ENCODE data around the gene PTPN6. TPM values are rescaled to one million over a fixed set of nuclear protein-coding genes. Genes with fewer than 3 reads are reported as not detected.

Gene PTPN6
- total RNA-seq, 8 experiments from 2014 or later = 0.22 to 2.4 (median 0.88) TPM

DNA sequence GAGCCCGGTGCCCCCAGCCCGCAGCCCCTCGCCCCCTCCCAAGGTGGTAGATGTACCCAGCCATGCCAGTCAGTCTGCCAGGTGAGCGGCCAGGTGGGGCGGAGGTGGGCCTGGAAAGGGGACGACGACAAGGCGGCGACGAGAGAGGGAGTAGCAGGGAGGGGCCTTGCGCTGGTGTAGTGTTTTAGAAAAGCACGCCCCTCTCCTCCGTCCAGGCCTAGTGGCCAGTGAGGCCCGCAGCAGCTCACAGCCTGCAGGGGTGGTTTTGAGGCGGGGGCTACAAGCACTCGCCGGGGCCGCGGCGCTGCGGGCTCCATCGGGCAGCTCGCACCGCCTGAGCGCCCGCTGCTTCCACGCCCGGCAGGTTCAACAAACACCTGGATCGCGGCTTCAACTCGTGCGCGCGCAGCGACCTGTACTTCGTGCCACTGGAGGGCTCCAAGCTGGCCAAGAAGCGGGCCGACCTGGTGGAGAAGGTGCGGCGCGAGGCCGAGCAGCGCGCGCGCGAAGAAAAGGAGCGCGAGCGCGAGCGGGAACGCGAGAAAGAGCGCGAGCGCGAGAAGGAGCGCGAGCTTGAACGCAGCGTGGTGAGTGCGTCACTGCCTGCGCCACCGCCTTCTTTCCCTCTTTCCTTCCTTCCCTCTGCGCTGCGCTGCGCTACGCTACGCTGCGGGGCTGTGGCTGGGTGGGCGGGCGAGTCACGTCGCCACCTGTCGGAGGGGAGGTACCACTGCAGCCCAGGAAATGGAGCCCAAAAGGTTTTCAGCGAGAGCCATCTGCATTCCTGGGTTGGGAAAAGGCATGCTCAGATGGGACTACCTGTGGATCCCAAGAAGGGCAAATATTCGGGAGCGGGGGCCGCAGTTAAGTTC lies 13.4 kb upstream of the PTPN6 start:
- ATAC-seq (replicated peaks in 6 of 8) = peak; percentile 92 to 97 (median 94)
- H3K27ac ChIP-seq = peak overlapping the region; percentile 92 to 97
- in situ Hi-C loops (cut with MboI; ENCODE audit: low pct_unique_long_range_greater_than_20kb in 2 of 9, low sequenced_read_pairs in 9 of 9, unreplicated experiment in 9 of 9) = loop anchor here in 2 of 9 experiments (25.0 kb wide), 1 partner anchor 175 kb away; the partner anchor contains the start of gene C1RL (in 2 of the 2)
- peaks cover 11 to 13% of the 10 kb centered on the region in 2 donors for H3K4me1 ChIP-seq (replicated peaks in 1 of 2)
- WGBS, 10 experiments = 0 to 10% (median 2%) methylated on average over 1 to 20 of the region's 80 CpGs; no CpG with 5 or more reads in 5 of the 10 experiments
- peak overlapping the region; percentile 39 to 65 (median 60) for H3K4me3 ChIP-seq

GRCh38 chr12:6938353-6939190 lies 12.6 kb upstream of the PTPN6 start:
- no peak for ATAC-seq (replicated peaks in 6 of 8)
- WGBS, 10 experiments = 70 to 100% (median 95%) methylated on average over 1 to 5 of the region's 32 CpGs; no CpG with 5 or more reads in 3 of the 10 experiments
- Histone ChIP-seq H3K4me3 (peak overlapping the region; percentile 39 to 65 (median 60)), H3K4me1 (replicated peaks in 1 of 2) (peaks cover 17 to 19% of the 10 kb centered on the region in 2 donors), H3K27ac (peak overlapping the region; percentile 20 to 97)
- in situ Hi-C loops (cut with MboI; ENCODE audit: low pct_unique_long_range_greater_than_20kb in 2 of 9, low sequenced_read_pairs in 9 of 9, unreplicated experiment in 9 of 9) = loop anchor here in 2 of 9 experiments (25.0 kb wide), 1 partner anchor 174 kb away; the partner anchor contains the start of gene C1RL (in 2 of the 2)

DNA sequence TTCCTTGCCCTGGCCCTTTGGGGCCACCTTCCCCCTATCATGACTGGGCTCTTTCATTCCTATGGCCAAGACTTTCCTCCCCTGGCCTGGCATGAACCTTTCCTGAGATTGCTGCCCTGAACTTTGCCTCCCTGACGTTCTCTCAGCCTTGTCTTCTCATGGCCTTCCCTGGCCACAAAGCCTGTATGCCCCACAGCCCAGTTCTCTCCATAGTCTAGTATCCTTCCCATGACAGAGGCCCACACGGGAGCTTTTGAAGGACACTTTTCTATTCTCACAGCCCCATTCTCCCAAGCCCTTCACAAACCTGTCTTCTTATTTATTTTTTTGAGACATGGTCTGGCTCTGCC lies 12.0 kb upstream of the PTPN6 start:
- H3K4me1 ChIP-seq (replicated peaks in 1 of 2) = peaks cover 17 to 19% of the 10 kb centered on the region in 2 donors
- no peak for ATAC-seq (replicated peaks in 6 of 8)
- peak overlapping the region in 1 of 2 donors; percentile 97 for H3K27ac ChIP-seq
- in situ Hi-C loops (cut with MboI; ENCODE audit: low pct_unique_long_range_greater_than_20kb in 2 of 9, low sequenced_read_pairs in 9 of 9, unreplicated experiment in 9 of 9) = loop anchor here in 2 of 9 experiments (25.0 kb wide), 1 partner anchor 173 kb away; the partner anchor contains the start of gene C1RL (in 2 of the 2)
- 0 to 100% (median 92%) methylated on average over 1 to 2 of the region's 2 CpGs; no CpG with 5 or more reads in 3 of the 10 experiments for WGBS, 10 experiments
- H3K4me3 ChIP-seq = no peak overlapping the region

DNA sequence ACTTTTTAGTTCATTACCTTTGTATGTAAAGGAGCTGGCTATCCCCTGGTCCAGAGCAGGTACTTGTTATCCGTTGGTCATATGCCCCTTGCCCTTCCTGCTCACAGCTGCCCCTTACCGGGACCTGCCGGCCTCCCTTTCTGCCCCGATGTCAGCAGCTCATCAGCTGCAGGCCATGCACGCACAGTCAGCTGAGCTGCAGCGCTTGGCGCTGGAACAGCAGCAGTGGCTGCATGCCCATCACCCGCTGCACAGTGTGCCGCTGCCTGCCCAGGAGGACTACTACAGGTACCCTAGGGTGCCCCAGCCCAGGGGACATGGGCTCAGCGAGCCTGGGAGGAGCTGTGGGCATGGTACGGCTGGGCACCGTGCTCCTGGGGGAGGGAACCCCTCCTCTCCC lies 9.9 kb upstream of the PTPN6 start:
- peaks cover 23 to 27% of the 10 kb centered on the region in 2 donors for H3K4me1 ChIP-seq (replicated peaks in 1 of 2)
- in situ Hi-C loops (cut with MboI; ENCODE audit: low pct_unique_long_range_greater_than_20kb in 2 of 9, low sequenced_read_pairs in 9 of 9, unreplicated experiment in 9 of 9) = loop anchor here in 2 of 9 experiments (25.0 kb wide), 1 partner anchor 171 kb away; the partner anchor contains the start of gene C1RL (in 2 of the 2)
- 85 to 97% (median 92%) methylated on average over 5 to 8 of the region's 12 CpGs; no CpG with 5 or more reads in 7 of the 10 experiments for WGBS, 10 experiments
- H3K4me3 ChIP-seq = no peak overlapping the region
- no peak overlapping the region for H3K27ac ChIP-seq
- ATAC-seq (replicated peaks in 6 of 8) = no peak

- Histone ChIP-seq H3K4me3 (no peak overlapping the region), H3K27ac (no peak overlapping the region), H3K4me1 (replicated peaks in 1 of 2) (peaks cover 23 to 26% of the 10 kb centered on the region in 2 donors)
- no peak for ATAC-seq (replicated peaks in 6 of 8)
- in situ Hi-C loops (cut with MboI; ENCODE audit: low pct_unique_long_range_greater_than_20kb in 2 of 9, low sequenced_read_pairs in 9 of 9, unreplicated experiment in 9 of 9) = loop anchor here in 2 of 9 experiments (25.0 kb wide), 1 partner anchor 171 kb away; the partner anchor contains the start of gene C1RL (in 2 of the 2)
- WGBS, 10 experiments = no CpG with 5 or more reads among the region's 12 CpGs
These were observed 9.4 kb upstream of the PTPN6 start for GRCh38 chr12:6941782-6942181.

- in situ Hi-C loops (cut with MboI; ENCODE audit: low pct_unique_long_range_greater_than_20kb in 2 of 9, low sequenced_read_pairs in 9 of 9, unreplicated experiment in 9 of 9) = loop anchor here in 2 of 9 experiments (25.0 kb wide), 1 partner anchor 170 kb away; the partner anchor contains the start of gene C1RL (in 2 of the 2)
- no peak overlapping the region for H3K4me3 ChIP-seq
- no peak for ATAC-seq (replicated peaks in 6 of 8)
- H3K27ac ChIP-seq = no peak overlapping the region
- 85 to 100% (median 98%) methylated on average over 1 to 5 of the region's 11 CpGs; no CpG with 5 or more reads in 4 of the 10 experiments for WGBS, 10 experiments
- peaks cover 20 to 21% of the 10 kb centered on the region in 2 donors for H3K4me1 ChIP-seq (replicated peaks in 1 of 2)
These were observed 8.9 kb upstream of the PTPN6 start for GRCh38 chr12:6942331-6942665.

GRCh38 chr12:6943389-6943721 lies 7.8 kb upstream of the PTPN6 start:
- in situ Hi-C loops (cut with MboI; ENCODE audit: low pct_unique_long_range_greater_than_20kb in 2 of 9, low sequenced_read_pairs in 9 of 9, unreplicated experiment in 9 of 9) = loop anchor here in 2 of 9 experiments (25.0 kb wide), 1 partner anchor 169 kb away; the partner anchor contains the start of gene C1RL (in 2 of the 2)
- peak; percentile 45 to 60 (median 52) for ATAC-seq (replicated peaks in 6 of 8)
- peak overlapping the region; percentile 43 to 59 (median 54) for H3K4me3 ChIP-seq
- H3K4me1 ChIP-seq (replicated peaks in 1 of 2) = peaks cover 16 to 17% of the 10 kb centered on the region in 2 donors
- H3K27ac ChIP-seq = peak overlapping the region; percentile 96 to 97
- WGBS, 10 experiments = 0 to 4% (median 0%) methylated on average over 2 to 10 of the region's 13 CpGs

GRCh38 chr12:6943722-6944380 lies 7.3 kb upstream of the PTPN6 start, which contains the start of the genes C12orf57 and RNU7-1:
Gene C12orf57, plus strand, starts transcription at chr12:6944022. Its CDS starts 100 bp downstream, at chr12:6944122.
Gene RNU7-1, plus strand, starts transcription at chr12:6943816.
- peak; percentile 59 to 73 (median 70) for ATAC-seq (replicated peaks in 6 of 8)
- H3K4me1 ChIP-seq (replicated peaks in 1 of 2) = peaks cover 11 to 14% of the 10 kb centered on the region in 2 donors
- peak within 1 kb of the TSS; percentile 43 to 59 (median 54) for H3K4me3 ChIP-seq
- in situ Hi-C loops (cut with MboI; ENCODE audit: low pct_unique_long_range_greater_than_20kb in 2 of 9, low sequenced_read_pairs in 9 of 9, unreplicated experiment in 9 of 9) = loop anchor here in 2 of 9 experiments (25.0 kb wide), 1 partner anchor 168 kb away; the partner anchor contains the start of gene C1RL (in 2 of the 2)
- H3K27ac ChIP-seq = peak within 1 kb of the TSS; percentile 96 to 97
- 0 to 10% (median 0%) methylated on average over 2 to 8 of the region's 31 CpGs; no CpG with 5 or more reads in 3 of the 10 experiments for WGBS, 10 experiments

- H3K27ac ChIP-seq = peak overlapping the region; percentile 96 to 97
- WGBS, 10 experiments = 0 to 80% (median 7%) methylated on average over 1 to 26 of the region's 48 CpGs
- H3K4me1 ChIP-seq (replicated peaks in 1 of 2) = peaks cover 11 to 14% of the 10 kb centered on the region in 2 donors
- in situ Hi-C loops (cut with MboI; ENCODE audit: low pct_unique_long_range_greater_than_20kb in 2 of 9, low sequenced_read_pairs in 9 of 9, unreplicated experiment in 9 of 9) = loop anchor here in 2 of 9 experiments (25.0 kb wide), 1 partner anchor 168 kb away; the partner anchor contains the start of gene C1RL (in 2 of the 2)
- H3K4me3 ChIP-seq = peak overlapping the region; percentile 43 to 59 (median 54)
- ATAC-seq (replicated peaks in 6 of 8) = peak; percentile 38 to 69 (median 66)
These were observed 6.6 kb upstream of the PTPN6 start for GRCh38 chr12:6944381-6945186.

GRCh38 chr12:6945613-6946012 lies 5.5 kb upstream of the PTPN6 start:
- no peak for ATAC-seq (replicated peaks in 6 of 8)
- in situ Hi-C loops (cut with MboI; ENCODE audit: low pct_unique_long_range_greater_than_20kb in 2 of 9, low sequenced_read_pairs in 9 of 9, unreplicated experiment in 9 of 9) = loop anchor here in 2 of 9 experiments (25.0 kb wide), 1 partner anchor 167 kb away; the partner anchor contains the start of gene C1RL (in 2 of the 2)
- no peak overlapping the region for H3K27ac ChIP-seq
- WGBS, 10 experiments = 70 to 100% (median 95%) methylated on average over 1 to 8 of the region's 11 CpGs; no CpG with 5 or more reads in 5 of the 10 experiments
- no peak overlapping the region for H3K4me3 ChIP-seq
- peaks cover 11 to 14% of the 10 kb centered on the region in 2 donors for H3K4me1 ChIP-seq (replicated peaks in 1 of 2)
